DMS53 treated with DMSO at 0.1 percent for 48 hours (cell line): Measurements from ENCODE around the gene ACTRT2.

Experiments used
- DNase-seq: peaks from one replicate; lab custom pipeline; 2025; ENCODE audit not compliant: unreplicated experiment; lab: John Stamatoyannopoulos, UW

Gene ACTRT2

GRCh38 chr1:3067301-3067670, 46.0 kb downstream of the ACTRT2 start:
- DNase-seq: no peak

GRCh38 chr1:3067671-3068563, 46.6 kb downstream of the ACTRT2 start:
- DNase-seq: no peak

- no peak for DNase-seq
Observed at GRCh38 chr1:3068564-3069431, 47.5 kb downstream of the ACTRT2 start, which contains the start of gene PRDM16. TSS of gene PRDM16 (plus strand) at chr1:3069203. CDS start at chr1:3069260, 57 bp downstream.

- DNase-seq: no peak
Observed at GRCh38 chr1:3069491-3070308, 48.4 kb downstream of the ACTRT2 start.

DNA sequence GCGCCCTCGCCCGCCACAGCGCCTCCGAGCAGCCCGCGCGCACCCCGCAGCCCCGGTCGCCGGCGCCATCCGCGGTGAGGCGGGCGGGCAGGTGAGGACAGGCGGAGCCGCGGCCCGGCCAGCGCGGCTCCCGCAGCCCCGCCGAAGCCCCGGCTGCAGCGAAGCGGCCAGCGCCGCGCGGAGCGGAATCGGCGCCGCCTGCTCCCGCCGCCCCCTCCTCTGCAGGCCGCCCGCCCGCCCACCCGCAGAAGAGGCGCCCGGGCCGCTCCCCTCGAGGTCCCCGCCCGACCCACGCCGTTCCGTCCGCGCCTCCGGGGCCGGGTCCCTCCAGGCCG, 49.0 kb downstream of the ACTRT2 start:
- no peak for DNase-seq

- no peak for DNase-seq
Observed at GRCh38 chr1:3070644-3071564, 49.6 kb downstream of the ACTRT2 start.

DNA sequence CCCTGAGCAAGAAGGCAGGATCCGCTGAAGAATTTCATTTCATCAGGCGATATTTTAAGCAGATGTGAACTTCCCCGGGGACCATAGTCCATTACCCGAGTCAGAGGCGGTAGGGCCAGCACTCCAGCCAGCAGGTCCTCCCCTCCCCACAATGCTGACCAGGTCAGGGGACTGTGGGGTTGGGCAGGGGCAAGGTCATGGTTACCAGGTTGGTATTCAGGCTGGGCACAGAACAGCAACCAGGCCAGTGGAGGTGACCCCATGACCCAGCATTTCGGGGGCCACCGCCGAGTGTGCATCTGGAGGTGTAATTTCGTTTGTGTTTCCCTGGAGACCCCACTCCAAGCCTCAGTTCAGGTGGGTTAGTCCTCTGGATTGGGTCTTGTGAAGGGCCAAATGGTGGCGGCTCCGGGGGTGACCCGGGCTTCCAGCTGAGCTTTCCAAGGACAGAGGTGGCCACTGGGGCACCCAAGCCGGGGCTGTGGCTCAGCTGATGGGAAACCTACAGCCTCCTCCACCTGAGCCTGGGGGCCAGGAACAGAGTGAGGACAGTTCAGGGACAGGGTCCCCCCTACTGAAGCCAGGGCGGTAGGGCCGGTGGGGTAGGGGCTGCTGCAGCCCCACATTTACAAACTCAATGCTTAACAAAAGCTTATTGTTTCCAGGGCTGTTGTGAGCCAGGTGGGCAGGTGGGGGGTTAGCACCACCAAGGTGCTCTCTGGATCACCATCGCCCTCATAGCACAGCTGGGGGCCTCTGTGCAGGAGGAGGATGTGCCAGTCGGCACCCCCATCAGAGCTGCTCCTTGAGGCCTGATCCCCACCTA, 50.5 kb downstream of the ACTRT2 start:
- no peak for DNase-seq
